ENCODE results near the gene NOLC1. TPM values are rescaled to one million over a fixed set of nuclear protein-coding genes. Genes with fewer than 3 reads are reported as not detected.

The NOLC1 gene
- total and polyA plus RNA-seq, 10 of the 15 experiments (the other 5 are each of a cell fraction or from before 2014, with no cell fraction given), result 91.7 to 244 (median 128) TPM

DNA sequence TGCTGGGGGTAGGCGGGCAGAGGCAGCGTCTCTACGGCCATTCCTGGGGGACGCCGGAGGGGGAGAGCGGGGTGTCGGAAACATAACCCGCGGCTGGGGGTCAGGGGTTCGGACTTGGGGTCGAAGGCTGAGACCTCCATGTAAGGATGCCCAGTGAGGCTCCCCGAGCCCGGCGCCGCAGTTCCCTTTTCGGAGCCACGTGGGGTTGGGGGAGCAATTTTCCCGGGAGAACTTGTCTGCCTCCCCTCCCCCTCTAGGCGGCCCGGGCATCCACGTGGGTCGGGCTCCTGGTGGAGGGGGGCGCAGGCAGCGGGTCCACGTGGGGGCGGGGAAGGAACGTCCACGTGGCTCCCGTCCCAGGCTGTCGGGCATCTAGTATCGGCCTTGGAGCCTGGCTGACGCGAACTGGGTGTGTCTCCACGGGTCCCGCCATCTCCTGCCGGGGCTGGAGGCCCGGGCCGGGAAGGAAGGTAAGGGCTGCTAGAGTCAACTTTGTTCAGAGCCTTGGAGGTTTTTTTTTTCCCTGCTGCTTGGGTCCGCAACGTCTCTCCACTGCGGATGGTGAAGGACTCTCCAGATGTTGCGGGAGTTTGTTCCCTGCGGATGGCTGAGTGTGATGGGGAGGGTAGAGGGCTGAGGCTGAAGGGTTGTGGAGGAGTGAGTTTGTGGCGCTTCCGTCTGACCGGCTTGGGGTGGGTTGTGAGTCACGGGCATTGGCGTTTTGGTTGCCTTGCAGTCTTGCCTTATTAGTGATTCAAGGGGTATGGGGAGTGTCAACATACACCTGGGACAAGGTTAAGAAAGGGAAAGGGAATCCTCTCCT, 18.6 kb upstream of the NOLC1 start (continued):
- TF ChIP-seq EED (IDR thresholded peaks at IDR 0.05; ENCODE audit: low read depth) (0 out of 2 replicates have a peak, but pooled peaks have one; percentile 20), ZSCAN29 (IDR thresholded peaks at IDR 0.05) (peak; percentile 29; the same call in 1 of the 2 replicates), MYC (IDR thresholded peaks at IDR 0.05; ENCODE audit: insufficient read depth, insufficient read length, insufficient replicate concordance, low read length, severe bottlenecking) (peak; percentile 95), ETV6 (conservative IDR thresholded peaks at IDR 0.05 in 1 of 2, IDR thresholded peaks at IDR 0.05 in 1 of 2; ENCODE audit: borderline replicate concordance in 1 of 2, low read depth in 1 of 2) (no peak), CREM (IDR thresholded peaks at IDR 0.05; ENCODE audit: low read depth) (peak; percentile 25; the same call in 1 of the 2 replicates), CHD1 (IDR thresholded peaks at IDR 0.05; ENCODE audit: low read depth, low read length) (no peak), SIN3A (IDR thresholded peaks at IDR 0.05; ENCODE audit: low read depth, low read length) (peak; percentile 27; the same call in 1 of the 2 replicates), RAD51 (IDR thresholded peaks at IDR 0.05) (peak; percentile 42; the same call in 1 of the 2 replicates)
- TF ChIP-seq, protein P1, sequence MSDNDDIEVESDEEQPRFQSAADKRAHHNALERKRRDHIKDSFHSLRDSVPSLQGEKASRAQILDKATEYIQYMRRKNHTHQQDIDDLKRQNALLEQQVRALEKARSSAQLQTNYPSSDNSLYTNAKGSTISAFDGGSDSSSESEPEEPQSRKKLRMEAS (IDR thresholded peaks at IDR 0.05; ENCODE audit: low read depth, low read length), result peak; percentile 43; the same call in 1 of the 2 replicates
- TF ChIP-seq, protein P2, sequence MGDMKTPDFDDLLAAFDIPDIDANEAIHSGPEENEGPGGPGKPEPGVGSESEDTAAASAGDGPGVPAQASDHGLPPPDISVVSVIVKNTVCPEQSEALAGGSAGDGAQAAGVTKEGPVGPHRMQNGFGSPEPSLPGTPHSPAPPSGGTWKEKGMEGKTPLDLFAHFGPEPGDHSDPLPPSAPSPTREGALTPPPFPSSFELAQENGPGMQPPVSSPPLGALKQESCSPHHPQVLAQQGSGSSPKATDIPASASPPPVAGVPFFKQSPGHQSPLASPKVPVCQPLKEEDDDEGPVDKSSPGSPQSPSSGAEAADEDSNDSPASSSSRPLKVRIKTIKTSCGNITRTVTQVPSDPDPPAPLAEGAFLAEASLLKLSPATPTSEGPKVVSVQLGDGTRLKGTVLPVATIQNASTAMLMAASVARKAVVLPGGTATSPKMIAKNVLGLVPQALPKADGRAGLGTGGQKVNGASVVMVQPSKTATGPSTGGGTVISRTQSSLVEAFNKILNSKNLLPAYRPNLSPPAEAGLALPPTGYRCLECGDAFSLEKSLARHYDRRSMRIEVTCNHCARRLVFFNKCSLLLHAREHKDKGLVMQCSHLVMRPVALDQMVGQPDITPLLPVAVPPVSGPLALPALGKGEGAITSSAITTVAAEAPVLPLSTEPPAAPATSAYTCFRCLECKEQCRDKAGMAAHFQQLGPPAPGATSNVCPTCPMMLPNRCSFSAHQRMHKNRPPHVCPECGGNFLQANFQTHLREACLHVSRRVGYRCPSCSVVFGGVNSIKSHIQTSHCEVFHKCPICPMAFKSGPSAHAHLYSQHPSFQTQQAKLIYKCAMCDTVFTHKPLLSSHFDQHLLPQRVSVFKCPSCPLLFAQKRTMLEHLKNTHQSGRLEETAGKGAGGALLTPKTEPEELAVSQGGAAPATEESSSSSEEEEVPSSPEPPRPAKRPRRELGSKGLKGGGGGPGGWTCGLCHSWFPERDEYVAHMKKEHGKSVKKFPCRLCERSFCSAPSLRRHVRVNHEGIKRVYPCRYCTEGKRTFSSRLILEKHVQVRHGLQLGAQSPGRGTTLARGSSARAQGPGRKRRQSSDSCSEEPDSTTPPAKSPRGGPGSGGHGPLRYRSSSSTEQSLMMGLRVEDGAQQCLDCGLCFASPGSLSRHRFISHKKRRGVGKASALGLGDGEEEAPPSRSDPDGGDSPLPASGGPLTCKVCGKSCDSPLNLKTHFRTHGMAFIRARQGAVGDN (IDR thresholded peaks at IDR 0.05), result 0 out of 2 replicates have a peak, but pooled peaks have one; percentile 35
